Hematopoietic multipotent progenitor cell treated with erythropoietin and hydrocortisone succinate and interleukin-3 and kit ligand, for 4 days (in vitro differentiated cells): ENCODE data around the gene MYLK.
A peak's percentile ranks its signal among the peaks of the same experiment; 100 is the strongest.
"Not testable (repeated sequence)": the region's sequence is repeated elsewhere in the genome, so short reads cannot be mapped to it uniquely, and the experiment has no call there.

ENCODE experiments used
- DNase-seq: peaks from one replicate; pipeline ENCODE4 v3.0.0-alpha.2; 2015

The MYLK gene, protein sequence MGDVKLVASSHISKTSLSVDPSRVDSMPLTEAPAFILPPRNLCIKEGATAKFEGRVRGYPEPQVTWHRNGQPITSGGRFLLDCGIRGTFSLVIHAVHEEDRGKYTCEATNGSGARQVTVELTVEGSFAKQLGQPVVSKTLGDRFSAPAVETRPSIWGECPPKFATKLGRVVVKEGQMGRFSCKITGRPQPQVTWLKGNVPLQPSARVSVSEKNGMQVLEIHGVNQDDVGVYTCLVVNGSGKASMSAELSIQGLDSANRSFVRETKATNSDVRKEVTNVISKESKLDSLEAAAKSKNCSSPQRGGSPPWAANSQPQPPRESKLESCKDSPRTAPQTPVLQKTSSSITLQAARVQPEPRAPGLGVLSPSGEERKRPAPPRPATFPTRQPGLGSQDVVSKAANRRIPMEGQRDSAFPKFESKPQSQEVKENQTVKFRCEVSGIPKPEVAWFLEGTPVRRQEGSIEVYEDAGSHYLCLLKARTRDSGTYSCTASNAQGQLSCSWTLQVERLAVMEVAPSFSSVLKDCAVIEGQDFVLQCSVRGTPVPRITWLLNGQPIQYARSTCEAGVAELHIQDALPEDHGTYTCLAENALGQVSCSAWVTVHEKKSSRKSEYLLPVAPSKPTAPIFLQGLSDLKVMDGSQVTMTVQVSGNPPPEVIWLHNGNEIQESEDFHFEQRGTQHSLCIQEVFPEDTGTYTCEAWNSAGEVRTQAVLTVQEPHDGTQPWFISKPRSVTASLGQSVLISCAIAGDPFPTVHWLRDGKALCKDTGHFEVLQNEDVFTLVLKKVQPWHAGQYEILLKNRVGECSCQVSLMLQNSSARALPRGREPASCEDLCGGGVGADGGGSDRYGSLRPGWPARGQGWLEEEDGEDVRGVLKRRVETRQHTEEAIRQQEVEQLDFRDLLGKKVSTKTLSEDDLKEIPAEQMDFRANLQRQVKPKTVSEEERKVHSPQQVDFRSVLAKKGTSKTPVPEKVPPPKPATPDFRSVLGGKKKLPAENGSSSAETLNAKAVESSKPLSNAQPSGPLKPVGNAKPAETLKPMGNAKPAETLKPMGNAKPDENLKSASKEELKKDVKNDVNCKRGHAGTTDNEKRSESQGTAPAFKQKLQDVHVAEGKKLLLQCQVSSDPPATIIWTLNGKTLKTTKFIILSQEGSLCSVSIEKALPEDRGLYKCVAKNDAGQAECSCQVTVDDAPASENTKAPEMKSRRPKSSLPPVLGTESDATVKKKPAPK (N-terminal part only)

DNA sequence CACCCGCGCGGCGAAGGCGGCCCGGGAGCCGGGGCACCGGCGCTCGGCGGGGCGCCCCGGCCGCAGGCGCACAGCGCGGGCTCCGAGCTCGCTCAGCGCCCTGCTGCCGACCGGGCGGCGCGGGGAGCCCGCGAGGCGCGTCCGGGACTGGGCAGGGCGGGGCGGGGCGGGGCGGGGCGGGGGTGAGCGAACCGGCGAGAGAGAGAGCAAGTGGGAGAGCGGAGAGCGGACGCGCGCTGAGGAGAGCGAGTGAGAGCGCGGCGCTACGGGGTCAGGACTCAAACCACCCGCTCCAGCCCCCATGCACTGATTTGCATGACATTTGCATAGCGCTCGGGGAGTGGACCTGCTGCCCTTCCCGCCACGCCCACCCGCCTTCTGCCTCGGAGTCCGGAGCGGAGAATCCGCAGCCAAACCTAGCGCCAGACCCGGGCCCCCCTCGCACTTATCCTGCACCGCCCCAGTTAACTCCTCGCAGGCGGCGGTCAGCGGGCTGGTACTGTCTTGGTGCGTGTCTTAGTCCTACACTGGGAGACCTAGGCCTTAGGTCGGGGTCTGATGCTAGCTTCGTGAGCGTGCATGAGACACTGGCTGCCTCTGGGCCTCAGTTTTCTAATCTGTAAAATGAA, at the start of gene MYLK:
Gene MYLK (minus strand): TSS at position 130 of the 629 bp plus-strand sequence. CDS start 90,491 bp downstream, outside the sequence.
- DNase-seq = peak; percentile 86

DNA sequence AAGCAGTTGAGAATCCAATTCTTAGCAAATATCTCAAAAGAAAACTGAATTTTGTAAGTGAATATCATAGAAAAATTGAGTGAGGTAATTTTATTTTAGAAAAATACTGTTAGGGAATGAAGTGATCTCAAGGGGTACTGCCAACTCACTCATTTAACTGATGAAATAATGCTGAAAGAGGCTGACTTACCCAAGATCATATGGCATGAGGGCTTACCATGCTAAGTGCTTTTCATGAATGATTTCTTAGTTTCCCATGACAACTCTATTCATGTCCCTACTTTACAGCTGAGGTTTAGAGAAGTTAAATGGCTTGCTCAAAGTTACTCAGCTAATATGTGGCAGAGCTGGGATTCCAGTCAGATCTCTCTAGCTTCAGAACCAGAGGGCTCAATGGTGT, 46.3 kb upstream of the MYLK start:
- no peak for DNase-seq

DNA sequence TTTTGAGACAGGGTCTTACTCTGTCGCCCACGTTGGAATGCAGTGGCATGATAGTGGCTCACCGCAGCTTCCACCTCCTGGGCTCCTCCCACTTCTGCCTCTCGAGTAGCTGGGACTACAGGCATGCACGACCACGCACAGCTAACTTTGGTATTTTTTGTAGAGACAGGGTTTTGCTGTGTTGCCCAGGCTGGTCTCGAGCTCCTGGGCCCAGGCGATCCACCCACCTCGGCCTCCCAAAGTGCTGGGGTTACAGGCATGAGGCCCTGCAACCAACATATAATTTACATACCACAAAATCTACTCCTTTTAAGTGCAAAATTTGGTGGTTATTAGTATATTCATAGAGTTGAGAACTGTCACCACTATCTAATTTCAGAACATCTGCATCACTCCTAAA, 45.2 kb upstream of the MYLK start:
- no peak for DNase-seq

DNA sequence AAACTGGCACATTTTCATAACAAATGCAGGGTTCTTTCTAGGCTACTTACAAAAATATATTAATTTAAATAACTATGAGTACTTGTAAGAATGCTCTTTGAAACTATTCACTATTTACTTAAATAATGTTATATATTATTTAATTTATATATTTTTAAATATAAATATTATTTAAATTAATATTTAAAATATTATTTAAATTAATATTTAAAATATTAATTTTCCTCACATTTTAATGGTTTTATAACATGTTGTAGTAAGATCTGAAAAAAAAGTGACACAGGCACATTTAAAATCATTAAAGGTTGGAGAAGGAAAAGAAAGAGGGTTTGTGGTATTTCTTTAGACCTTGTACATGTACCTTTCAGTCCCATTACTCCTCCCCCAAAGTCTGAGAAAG, 42.3 kb upstream of the MYLK start:
- DNase-seq = no peak

DNA sequence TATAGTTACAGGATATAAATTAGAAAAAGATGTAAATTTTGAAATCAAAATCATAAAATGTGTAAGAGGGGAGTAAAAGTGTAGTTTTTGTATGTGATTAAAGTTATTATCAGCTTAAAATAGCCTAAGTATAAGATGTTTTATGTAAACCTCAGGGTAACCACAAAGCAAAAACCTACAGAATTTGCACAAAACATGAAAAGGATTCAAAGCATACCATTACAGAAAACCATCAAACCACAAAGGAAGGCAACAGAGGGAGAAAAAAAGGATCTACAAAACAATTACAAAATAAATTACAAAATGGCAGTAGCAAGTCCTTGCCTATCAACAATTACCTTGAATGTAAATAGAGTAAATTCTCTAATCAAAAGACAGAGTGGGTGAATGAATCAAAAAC, 36.7 kb upstream of the MYLK start:
- no peak for DNase-seq

DNA sequence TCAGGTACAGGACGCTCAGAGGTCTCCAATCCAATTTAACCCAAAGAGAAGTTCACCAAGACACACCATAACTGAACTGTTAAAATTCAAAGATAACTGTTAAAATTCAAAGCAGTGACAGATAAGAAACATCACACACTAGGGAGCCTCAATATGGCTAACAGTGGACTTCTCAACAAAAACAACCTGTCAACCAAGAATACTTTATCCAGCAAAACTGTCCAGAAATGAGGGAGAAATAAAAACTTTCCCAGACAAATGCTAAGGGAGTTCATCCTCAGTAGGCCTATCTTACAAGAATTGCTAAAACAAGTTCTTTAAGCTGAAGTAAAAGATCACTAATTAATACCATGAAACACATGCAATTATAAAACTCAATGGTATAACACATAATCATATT, 36.3 kb upstream of the MYLK start:
- DNase-seq = no peak

DNA sequence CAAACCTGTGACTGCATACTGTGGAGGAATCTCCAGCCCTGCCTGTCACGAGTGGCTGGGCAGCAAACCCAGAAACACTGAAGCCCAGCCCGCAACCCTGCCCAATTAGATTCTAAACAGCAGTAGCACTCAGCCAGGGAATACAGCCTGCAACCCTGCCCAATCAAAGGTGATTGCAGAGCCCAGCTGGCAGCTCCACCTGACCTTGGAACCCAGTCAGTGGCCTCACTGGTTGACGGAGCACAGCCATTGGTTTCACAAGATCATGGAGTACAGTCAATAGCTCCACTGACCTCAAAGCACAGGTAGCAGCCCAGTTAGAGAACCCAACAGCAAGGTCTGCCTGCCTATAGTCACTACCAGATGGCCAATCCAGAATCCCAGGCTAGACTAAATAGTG, 35.2 kb upstream of the MYLK start:
- DNase-seq = no peak

DNA sequence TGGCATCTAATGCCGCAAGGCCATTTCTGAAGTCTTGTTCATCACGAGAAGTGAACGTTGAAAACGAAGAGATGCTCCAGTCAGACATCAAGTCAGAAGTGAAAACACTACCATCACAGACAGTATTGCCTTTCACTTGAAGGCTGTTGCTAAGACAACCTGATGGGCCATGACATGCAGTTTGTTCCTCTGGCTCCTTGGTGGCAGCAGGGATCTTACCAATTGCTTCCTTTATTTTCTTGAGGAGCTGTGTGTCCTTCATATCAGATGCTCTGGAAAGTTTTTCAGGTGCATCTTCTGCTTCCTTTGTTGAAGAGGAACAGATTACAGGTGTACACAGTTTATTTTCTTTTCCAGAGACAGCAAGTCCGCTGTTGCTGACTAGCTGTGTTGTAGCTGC, 30.7 kb upstream of the MYLK start:
- DNase-seq = no peak

DNA sequence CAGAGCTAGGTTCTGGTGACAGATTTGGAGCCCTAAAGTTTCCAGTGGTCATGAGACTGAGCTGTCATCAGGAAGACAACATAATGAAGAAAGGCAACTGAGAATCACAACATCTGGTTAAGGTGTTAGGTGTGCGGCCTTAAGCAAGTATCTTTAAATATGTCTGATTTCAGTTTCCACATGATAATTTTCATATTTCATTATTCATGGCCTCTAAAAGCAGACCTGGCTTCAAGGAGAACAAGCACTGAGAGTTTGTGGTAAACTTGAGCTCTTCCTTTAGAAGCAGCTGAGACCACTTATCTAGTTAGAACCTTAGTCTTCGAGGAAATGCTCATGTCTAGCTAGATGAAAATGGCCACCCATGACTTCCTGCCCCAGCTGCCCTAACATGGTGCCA, 25.7 kb upstream of the MYLK start:
- DNase-seq = no peak

DNA sequence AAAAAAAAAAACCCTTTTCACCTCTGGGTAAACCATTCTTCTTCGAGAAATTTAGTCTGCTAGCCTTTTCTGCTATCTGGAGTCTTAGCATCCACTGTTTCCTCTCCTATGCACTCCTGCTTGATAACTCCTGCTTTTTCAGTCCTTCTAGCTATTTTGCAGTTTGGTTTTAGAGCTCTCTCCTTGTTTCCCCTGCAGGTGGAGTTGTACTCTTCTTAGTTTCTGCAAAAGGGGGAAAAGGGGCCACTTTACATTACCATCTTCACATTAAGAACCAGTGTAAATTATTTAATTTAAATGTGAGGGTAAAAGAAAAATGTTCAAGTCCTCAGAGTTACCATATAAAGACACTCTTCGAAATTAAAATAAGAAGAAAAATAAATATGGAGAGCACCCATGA, 23.6 kb upstream of the MYLK start:
- DNase-seq = peak; percentile 16

DNA sequence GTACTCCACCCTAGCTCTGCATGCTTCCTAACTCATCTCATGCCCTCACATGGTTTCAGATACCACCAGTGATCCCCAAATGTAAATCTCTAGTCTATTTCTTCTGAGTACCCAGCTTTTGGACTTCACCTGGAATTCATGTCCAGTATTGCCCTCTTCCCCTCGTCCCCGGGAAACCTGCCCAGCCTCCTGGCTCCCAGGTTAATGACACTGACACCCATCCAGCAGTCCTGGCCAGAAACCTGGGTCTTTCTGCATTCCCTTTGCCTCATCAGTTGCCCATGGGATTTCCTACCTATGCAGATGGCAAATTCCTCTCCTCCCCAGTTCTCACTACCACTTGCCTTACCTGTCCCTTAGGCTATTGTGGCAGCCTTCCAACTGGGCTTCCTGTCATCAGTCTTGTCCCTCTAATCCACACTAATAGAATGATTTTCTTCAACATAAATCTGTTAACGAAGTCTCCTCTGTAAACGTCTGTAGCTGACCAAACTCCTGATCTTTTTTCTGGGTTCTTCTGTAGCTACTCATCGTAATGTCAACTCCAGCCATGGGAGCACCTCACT, 15.3 kb upstream of the MYLK start:
- DNase-seq = no peak

DNA sequence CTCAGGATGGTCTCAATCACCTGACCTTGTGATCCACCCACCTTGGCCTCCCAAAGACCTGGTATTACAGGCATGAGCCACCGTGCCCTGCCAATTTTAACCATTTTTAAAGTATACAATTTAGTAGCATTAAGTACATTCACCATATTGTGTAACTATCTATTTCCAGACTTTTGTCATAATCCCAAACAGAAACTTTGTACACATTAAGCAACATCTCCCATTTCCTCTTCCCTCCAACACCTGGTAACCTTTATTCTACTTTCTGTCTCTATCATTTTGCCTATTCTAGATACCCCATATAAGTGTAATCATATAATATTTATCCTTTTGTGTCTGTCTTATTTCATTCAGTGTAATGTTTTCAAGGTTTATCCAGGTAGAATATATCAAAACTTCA, 8.9 kb upstream of the MYLK start:
- DNase-seq = no peak

DNA sequence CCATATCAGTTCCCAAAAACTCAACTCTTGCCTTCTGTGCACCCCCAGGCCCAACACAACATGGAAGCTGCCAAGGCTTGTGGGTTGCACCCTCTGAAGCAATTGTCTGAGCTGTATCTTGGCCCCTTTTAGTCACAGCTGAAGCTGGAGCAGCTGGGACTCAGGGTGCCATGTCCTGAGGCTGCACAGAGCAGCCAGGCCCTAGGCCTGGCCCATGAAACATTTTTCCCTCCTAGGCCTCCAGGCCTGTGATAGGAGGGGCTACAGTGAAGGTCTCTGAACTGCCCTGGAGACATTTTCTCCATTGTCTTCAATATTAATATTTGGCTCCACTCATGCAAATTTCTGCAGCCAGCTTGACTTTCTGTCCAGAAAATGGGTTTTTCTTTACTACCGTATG, 8.1 kb upstream of the MYLK start:
- no peak for DNase-seq

DNA sequence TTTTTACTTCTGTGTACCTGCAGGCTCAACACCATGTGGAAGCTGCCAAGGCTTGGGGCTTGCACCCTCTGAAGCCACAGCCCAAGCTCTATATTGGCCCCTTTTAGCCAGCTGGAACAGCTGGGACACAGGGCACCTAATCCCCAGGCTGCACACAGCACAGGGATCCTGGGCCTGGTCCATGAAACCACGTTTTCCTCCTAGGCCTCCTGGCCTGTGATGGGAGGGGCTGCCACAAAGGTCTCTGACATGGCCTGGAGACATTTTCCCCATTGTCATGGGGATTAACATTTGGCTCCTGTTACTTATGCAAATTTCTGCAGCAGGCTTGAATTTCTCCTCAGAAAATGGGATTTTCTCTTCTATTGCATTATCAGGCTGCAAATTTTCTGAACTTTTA, 6.9 kb upstream of the MYLK start:
- DNase-seq = not testable (repeated sequence)

DNA sequence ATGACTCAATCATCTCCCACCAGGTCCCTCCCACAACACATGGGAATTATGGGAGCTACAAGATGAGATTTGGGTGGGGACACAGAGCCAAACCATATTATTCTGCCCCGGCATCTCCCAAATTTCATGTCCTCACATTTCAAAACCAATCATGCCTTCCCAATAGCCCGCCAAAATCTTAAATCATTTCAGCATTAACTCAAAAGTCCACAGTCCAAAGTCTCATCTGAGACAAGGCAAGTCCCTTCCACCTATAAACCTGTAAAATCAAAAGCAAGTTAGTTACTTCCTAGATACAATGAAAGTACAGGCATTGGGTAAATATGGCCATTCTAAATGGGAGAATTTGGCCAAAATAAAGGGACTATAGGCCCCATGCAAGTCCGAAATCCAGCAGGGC, 6.0 kb upstream of the MYLK start:
- DNase-seq = not testable (repeated sequence)

DNA sequence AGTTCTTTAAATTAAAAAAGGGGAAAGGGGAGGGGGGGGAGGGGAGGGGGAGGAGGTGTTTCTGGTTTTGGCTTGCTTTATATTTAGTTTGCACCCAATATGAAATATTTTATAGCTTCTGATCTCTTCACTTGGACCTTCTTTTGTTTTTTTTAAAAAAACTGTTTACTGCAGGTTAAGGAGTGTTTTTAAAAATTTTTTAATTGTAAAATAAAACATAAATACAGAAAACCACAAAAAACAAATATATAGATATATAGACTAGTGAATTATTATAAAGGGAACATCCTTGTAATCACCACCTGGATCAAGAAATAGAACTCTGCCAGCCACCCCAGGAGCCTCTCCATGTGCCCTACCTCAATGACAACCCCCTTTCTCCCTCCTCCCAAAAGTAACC, 861 bp upstream of the MYLK start:
- DNase-seq = no peak

DNA sequence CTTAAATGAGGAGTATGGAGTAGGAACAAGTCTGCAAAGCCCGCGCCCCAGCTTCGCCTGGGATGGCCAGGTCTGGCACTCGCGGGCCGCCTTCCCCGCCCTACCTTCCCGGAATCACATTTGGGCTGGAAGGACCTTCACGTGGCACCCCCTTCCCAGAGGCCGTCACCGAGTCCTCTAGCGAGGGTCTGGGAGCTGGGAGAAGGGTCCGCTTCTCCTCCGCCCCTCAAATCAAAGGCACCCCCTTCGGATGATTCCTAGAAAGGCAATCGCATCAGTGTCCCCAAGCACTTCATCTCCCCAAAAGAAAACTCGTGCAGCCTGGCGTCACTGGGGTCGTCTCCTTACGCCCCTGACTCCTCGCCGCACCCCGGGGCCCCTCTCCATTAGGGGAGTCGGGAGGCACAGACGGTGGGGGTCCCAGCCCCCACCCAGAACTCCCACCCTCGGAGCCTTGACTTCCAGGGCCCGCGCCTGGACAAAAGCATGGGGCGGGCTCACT, 380 bp downstream of the MYLK start:
- no peak for DNase-seq

DNA sequence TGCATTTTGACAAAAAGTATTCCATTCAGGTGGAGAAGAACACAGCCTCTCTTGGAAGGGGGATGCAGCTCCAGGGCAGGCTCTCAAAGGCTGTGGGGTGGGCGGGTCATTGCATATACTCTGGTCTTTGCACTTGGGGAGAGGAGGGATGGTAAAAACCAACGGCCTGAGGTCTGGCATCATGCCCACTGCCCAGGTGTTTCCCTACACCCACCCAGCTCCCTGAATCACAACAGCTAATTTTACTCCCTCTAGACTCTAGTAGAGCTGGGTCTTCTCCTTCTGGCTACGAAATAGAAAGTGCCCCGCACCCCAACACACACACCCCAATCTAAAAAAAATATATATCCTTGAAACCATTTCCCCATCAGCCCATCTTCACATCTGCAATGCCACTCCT, 1.0 kb downstream of the MYLK start:
- DNase-seq = peak; percentile 10

DNA sequence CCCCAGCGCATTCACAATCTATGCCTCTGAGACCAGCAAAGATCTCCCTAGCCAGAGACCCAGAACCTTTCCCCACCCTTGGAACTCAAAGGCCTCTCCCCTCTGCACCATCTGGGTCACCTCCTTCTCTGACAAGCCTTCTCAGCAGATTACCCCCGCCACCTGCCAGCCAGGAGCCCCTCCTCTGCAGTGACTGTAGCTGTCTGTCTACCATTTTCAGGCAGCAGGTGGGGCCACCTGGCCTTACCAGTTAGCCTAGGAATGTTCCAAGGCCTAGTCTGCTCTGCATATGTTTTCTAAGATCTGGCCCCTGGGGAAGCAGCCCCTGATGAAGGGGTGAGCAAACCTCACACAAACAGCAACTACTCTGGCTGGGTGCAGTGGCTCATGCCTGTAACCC, 2.4 kb downstream of the MYLK start:
- no peak for DNase-seq

DNA sequence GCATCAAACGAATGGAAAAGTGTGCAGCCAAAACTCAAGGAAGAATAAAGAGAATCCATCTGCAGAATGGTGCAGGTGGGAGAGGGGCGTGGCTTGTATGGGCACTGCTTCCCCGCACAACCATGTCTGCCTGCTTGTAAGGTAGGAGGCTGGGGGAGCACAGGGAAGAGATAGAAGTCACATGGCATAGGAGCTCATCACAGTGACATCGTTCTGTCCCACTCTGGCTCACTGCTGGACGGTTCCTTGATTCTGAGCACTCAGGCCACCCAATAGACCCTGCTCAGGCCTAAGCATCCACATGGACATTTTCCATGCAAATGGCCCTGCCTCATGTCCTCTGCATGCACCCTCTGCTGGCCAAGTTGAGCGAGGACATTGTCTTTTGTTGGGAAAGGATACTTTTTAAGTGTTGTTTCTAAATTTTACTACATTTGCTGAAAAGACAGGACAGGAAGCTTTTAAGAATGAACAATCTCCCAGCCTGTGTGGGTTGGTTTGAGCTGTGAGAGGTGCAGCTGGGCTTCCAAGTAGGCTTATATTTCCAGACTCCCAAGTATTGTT, 3.1 kb downstream of the MYLK start:
- peak; percentile 44 for DNase-seq

DNA sequence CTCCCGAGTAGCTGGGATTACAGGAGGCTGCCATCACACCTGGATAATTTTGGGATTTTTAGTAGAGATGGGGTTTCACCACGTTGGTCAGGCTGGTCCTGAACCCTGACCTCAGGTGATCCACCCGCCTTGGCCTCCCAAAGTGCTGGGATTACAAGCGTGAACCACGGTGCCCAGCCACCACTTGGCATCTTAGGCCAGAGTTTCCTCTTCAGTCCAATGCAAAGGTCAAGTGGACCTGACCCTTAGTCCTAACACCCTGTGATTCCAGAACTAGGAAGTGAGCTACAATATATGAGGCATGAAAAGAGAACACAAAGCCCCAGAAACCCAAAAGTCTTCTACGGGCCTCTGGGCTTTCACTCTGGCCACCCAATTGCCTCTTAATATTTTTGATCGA, 5.3 kb downstream of the MYLK start:
- DNase-seq = no peak

DNA sequence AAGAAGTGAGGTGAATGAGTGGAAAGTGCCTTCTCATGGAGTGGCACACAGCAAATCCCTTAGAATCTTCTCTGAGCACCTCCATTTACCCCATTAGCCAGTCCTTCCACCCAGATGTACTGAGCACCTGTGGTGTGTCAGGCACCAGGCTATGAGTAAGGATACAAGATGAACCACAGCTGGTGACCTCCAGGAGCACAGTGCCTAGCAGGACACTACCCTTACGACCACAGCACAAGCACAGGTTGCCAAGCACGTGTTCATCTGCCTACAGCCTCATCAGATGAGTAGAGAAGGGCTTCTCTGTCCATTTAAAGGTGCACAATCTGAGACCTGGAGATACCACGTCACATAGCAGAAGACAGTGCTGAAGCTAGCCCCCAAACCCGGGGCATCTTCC, 6.2 kb downstream of the MYLK start:
- no peak for DNase-seq
